LNCaP clone FGC (cell line): Measurements from ENCODE around the gene KIAA0319L.

Experiments used
- DNase-seq: peaks from one replicate; pipeline ENCODE4 v3.0.0-alpha.2; 2011; ENCODE audit warnings: low read depth
- H3K4me3 ChIP-seq: 2 replicates; pipeline ENCODE4 v1.5.1; 2011; ENCODE audit warnings: mild to moderate bottlenecking, low read depth, low read length, control low read depth
- TF ChIP-seq, protein P1 (sequence below): IDR thresholded peaks from 2 replicates; pipeline ENCODE4 v1.5.1; 2012; ENCODE audit warnings: mild to moderate bottlenecking; ENCODE audit not compliant: control insufficient read depth, insufficient read depth; ENCODE audit errors: extremely low read depth

The KIAA0319L gene

GRCh38 chr1:35436078-35436477, 121.1 kb downstream of the KIAA0319L start:
- TF ChIP-seq, protein P1, sequence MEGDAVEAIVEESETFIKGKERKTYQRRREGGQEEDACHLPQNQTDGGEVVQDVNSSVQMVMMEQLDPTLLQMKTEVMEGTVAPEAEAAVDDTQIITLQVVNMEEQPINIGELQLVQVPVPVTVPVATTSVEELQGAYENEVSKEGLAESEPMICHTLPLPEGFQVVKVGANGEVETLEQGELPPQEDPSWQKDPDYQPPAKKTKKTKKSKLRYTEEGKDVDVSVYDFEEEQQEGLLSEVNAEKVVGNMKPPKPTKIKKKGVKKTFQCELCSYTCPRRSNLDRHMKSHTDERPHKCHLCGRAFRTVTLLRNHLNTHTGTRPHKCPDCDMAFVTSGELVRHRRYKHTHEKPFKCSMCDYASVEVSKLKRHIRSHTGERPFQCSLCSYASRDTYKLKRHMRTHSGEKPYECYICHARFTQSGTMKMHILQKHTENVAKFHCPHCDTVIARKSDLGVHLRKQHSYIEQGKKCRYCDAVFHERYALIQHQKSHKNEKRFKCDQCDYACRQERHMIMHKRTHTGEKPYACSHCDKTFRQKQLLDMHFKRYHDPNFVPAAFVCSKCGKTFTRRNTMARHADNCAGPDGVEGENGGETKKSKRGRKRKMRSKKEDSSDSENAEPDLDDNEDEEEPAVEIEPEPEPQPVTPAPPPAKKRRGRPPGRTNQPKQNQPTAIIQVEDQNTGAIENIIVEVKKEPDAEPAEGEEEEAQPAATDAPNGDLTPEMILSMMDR = no peak
- no peak overlapping the region for H3K4me3 ChIP-seq
- DNase-seq = no peak

DNA sequence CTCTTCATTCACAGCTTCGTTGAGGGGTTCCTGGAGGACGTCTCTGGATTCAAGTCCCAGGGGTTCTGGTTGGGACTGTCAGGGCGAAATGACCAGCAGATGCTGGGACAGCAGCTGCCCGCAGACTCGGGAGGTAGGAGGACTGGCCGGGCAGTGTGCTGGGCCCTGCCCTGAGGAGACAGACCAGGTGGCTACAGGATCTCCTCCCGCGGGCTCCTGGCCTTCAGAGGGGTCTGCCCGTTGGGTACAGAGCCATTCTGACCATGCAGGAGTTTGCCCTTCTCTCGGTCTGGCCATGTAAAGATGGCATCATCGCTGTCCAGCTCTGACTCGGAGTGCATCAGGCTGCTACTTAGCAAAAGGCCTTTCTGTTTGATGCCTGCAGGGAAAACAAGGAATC, 122.5 kb downstream of the KIAA0319L start:
- TF ChIP-seq, protein P1 = no peak
- no peak for DNase-seq
- H3K4me3 ChIP-seq = no peak overlapping the region

- TF ChIP-seq, protein P1 = no peak
- H3K4me3 ChIP-seq = no peak overlapping the region
Observed at GRCh38 chr1:35433714-35434113, 123.5 kb downstream of the KIAA0319L start.

GRCh38 chr1:35432231-35432630, 125.0 kb downstream of the KIAA0319L start:
- no peak overlapping the region for H3K4me3 ChIP-seq
- no peak for DNase-seq
- TF ChIP-seq, protein P1 = no peak

More at GRCh38 chr1:35433714-35434113, 123.5 kb downstream of the KIAA0319L start:
- DNase-seq = no peak

DNA sequence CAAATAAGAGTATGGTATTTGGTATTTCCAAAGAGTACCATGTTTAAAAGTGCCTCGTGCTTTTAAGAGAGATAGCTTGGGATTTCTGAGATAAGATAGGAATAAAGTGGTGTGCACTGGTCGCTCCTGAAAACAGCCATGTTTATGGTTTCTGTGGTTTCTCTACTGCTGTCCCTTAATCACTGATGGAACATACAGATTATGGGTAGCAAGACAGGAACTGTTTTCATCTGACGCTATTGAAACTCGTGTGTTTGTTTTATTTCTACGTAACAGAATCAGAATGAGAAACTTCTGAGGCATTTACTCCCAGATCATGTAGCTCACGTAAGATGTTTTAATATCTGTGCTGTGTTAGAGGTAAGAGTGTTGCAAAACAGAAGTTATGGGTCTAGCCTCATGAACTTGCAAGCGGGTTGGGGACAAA, 126.0 kb downstream of the KIAA0319L start:
- H3K4me3 ChIP-seq = no peak overlapping the region
- no peak for DNase-seq
- TF ChIP-seq, protein P1 = no peak

- DNase-seq = no peak
- no peak overlapping the region for H3K4me3 ChIP-seq
- TF ChIP-seq, protein P1 = no peak
Observed at GRCh38 chr1:35430762-35431161, 126.4 kb downstream of the KIAA0319L start.

- DNase-seq = no peak
- TF ChIP-seq, protein P1 = no peak
- H3K4me3 ChIP-seq = no peak overlapping the region
Observed at GRCh38 chr1:35428360-35428759, 128.8 kb downstream of the KIAA0319L start.
